ENCODE data around the gene ZBTB42.

Gene ZBTB42

GRCh38 chr14:104801520-104802393, 856 bp downstream of the ZBTB42 start:
- TF ChIP-seq REST (IDR thresholded peaks at IDR 0.05; ENCODE audit: insufficient read depth in 1 of 2, low read depth in 2 of 2, low read length in 2 of 2) (no peak), POLR2AphosphoS5 (IDR thresholded peaks at IDR 0.05; ENCODE audit: low read depth, low read length) (no peak), FOXP2 (optimal IDR thresholded peaks at IDR 0.05; ENCODE audit: borderline replicate concordance, extremely low read depth, extremely low read length, insufficient read depth) (no peak), SIN3A (IDR thresholded peaks at IDR 0.05; ENCODE audit: borderline replicate concordance, insufficient read depth, low read length) (no peak), TAF1 (IDR thresholded peaks at IDR 0.05; ENCODE audit: borderline replicate concordance, insufficient read depth, low read length) (no peak)

- TF ChIP-seq FOXP2 (optimal IDR thresholded peaks at IDR 0.05; ENCODE audit: borderline replicate concordance, extremely low read depth, extremely low read length, insufficient read depth) (no peak), REST (IDR thresholded peaks at IDR 0.05; ENCODE audit: insufficient read depth in 1 of 2, low read depth in 2 of 2, low read length in 2 of 2) (no peak), POLR2AphosphoS5 (IDR thresholded peaks at IDR 0.05; ENCODE audit: low read depth, low read length) (no peak), SIN3A (IDR thresholded peaks at IDR 0.05; ENCODE audit: borderline replicate concordance, insufficient read depth, low read length) (no peak), TAF1 (IDR thresholded peaks at IDR 0.05; ENCODE audit: borderline replicate concordance, insufficient read depth, low read length) (no peak)
These were observed 1.7 kb downstream of the ZBTB42 start for GRCh38 chr14:104802394-104803184.

GRCh38 chr14:104803280-104803911, 2.5 kb downstream of the ZBTB42 start:
- TF ChIP-seq SIN3A (IDR thresholded peaks at IDR 0.05; ENCODE audit: borderline replicate concordance, insufficient read depth, low read length): no peak
- no peak for TF ChIP-seq REST (IDR thresholded peaks at IDR 0.05; ENCODE audit: insufficient read depth in 1 of 2, low read depth in 2 of 2, low read length in 2 of 2)
- no peak for TF ChIP-seq TAF1 (IDR thresholded peaks at IDR 0.05; ENCODE audit: borderline replicate concordance, insufficient read depth, low read length)
- TF ChIP-seq FOXP2 (optimal IDR thresholded peaks at IDR 0.05; ENCODE audit: borderline replicate concordance, extremely low read depth, extremely low read length, insufficient read depth): no peak
- TF ChIP-seq POLR2AphosphoS5 (IDR thresholded peaks at IDR 0.05; ENCODE audit: low read depth, low read length): no peak

- TF ChIP-seq POLR2AphosphoS5 (IDR thresholded peaks at IDR 0.05; ENCODE audit: low read depth, low read length) (no peak), FOXP2 (optimal IDR thresholded peaks at IDR 0.05; ENCODE audit: borderline replicate concordance, extremely low read depth, extremely low read length, insufficient read depth) (no peak), REST (IDR thresholded peaks at IDR 0.05; ENCODE audit: insufficient read depth in 1 of 2, low read depth in 2 of 2, low read length in 2 of 2) (no peak), SIN3A (IDR thresholded peaks at IDR 0.05; ENCODE audit: borderline replicate concordance, insufficient read depth, low read length) (no peak), TAF1 (IDR thresholded peaks at IDR 0.05; ENCODE audit: borderline replicate concordance, insufficient read depth, low read length) (no peak)
These were observed 3.1 kb downstream of the ZBTB42 start for GRCh38 chr14:104803912-104804410.
